MM.1S (cell line): Measurements from ENCODE around the gene OLFM1.

Experiments
- DNase-seq: peaks from one replicate; pipeline ENCODE4 v3.0.0-alpha.2; 2015
- H2AFZ ChIP-seq: fragments of 300-600 bp; sonication (generic); 2 replicates; pipeline ENCODE4 v1.6.0; 2016; ENCODE audit warnings: antibody characterized with exemption, low read length
- H3F3A ChIP-seq: fragments of 300-600 bp; sonication (generic); 2 replicates; pipeline ENCODE4 v1.6.1; 2016; ENCODE audit warnings: mild to moderate bottlenecking, antibody characterized with exemption, low read length, moderate library complexity, mixed read lengths; ENCODE audit not compliant: insufficient read depth
- H3K27ac ChIP-seq: fragments of 300-600 bp; sonication (generic); 2 replicates; pipeline ENCODE4 v1.5.1; 2016; ENCODE audit warnings: mild to moderate bottlenecking, low read length
- H3K27me3 ChIP-seq: fragments of 300-600 bp; sonication (generic); replicated peaks from 2 replicates; pipeline ENCODE4 v1.6.0; 2016; ENCODE audit warnings: low read length; ENCODE audit not compliant: insufficient read depth
- H3K36me3 ChIP-seq: fragments of 300-600 bp; sonication (generic); replicated peaks from 2 replicates; pipeline ENCODE4 v1.6.1; 2016; ENCODE audit warnings: mild to moderate bottlenecking, low read length, mixed read lengths; ENCODE audit not compliant: insufficient read depth
- H3K4me1 ChIP-seq: fragments of 300-600 bp; sonication (generic); 2 replicates; pipeline ENCODE4 v1.6.1; 2016; ENCODE audit warnings: low read length, mixed read lengths
- H3K4me2 ChIP-seq: fragments of 300-600 bp; sonication (generic); 2 replicates; pipeline ENCODE4 v1.6.0; 2016; ENCODE audit warnings: low read depth, low read length
- H3K4me3 ChIP-seq: fragments of 300-600 bp; sonication (generic); 2 replicates; pipeline ENCODE4 v1.5.1; 2016; ENCODE audit warnings: low read length, mixed read lengths
- H3K79me2 ChIP-seq: fragments of 300-600 bp; sonication (generic); 2 replicates; pipeline ENCODE4 v1.6.1; 2016; ENCODE audit warnings: mixed run types, low read length, mixed read lengths
- H3K9ac ChIP-seq: fragments of 300-600 bp; sonication (generic); 2 replicates; pipeline ENCODE4 v1.6.1; 2016; ENCODE audit warnings: low read length, mixed read lengths
- H3K9me2 ChIP-seq: fragments of 300-600 bp; sonication (generic); replicated peaks from 2 replicates; pipeline ENCODE4 v1.6.1; 2016; ENCODE audit warnings: mild to moderate bottlenecking, low read length, mixed read lengths; ENCODE audit not compliant: insufficient read depth
- H3K9me3 ChIP-seq: fragments of 300-600 bp; sonication (generic); replicated peaks from 2 replicates; pipeline ENCODE4 v1.6.1; 2016; ENCODE audit warnings: mild to moderate bottlenecking, low read length, mixed read lengths; ENCODE audit not compliant: insufficient read depth
- H4K20me1 ChIP-seq: fragments of 300-600 bp; sonication (generic); 2 replicates; pipeline ENCODE4 v1.6.1; 2016; ENCODE audit warnings: mild to moderate bottlenecking, low read length, moderate library complexity, mixed read lengths; ENCODE audit not compliant: insufficient read depth
- CTCF ChIP-seq: fragments of 300-600 bp; sonication (generic); IDR thresholded peaks from 2 replicates; pipeline ENCODE4 v1.5.1; 2016; ENCODE audit warnings: antibody characterized with exemption, low read length, mixed read lengths
- EZH2 ChIP-seq: fragments of 300-600 bp; sonication (generic); optimal IDR thresholded peaks from 2 replicates; pipeline ENCODE3; 2017; ENCODE audit warnings: low read depth, mild to moderate bottlenecking, antibody characterized with exemption, low read length, mixed read lengths
- EZH2phosphoT487 ChIP-seq: fragments of 300-600 bp; sonication (generic); IDR thresholded peaks from 2 replicates; pipeline ENCODE4 v1.6.1; 2018; ENCODE audit warnings: antibody characterized with exemption, low read length

The OLFM1 gene

GRCh38 chr9:135104761-135105160 is 17.3 kb downstream of the OLFM1 start:
- Histone ChIP-seq H3K27me3 (peaks cover 95% of the 10 kb centered on the region), H2AFZ (no peak overlapping the region), H3K4me1 (no peaks in the 10 kb centered on the region)

DNA sequence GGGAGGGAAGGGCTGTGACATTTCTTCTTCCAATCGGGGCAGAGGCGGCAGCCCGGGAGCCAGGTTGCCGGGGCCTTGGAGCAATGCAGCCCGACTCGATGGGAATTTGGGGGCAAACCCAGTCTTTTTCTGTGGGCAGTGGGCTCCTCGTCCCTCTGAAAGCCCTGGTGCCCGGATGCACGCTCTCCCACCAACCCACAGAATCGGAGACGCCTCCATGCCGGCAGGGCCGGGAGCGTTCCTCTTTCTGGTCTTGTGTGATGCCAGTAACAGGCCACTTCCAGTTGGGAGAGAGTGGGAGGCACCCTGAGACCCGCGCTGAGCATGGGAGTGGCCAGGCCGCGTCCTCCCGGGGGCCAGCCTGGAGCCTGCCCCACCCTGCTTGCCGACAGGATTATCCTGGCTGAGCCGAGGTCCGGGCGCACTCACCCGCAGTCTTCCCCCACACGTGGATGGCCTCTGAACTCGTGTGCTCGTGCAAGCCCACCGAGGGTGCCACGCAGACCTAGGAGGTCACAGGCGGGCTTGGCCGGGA is 17.8 kb downstream of the OLFM1 start:
- H3F3A ChIP-seq = no peaks in the 10 kb centered on the region
- no peak overlapping the region for H3K4me3 ChIP-seq
- no peaks in the 10 kb centered on the region for H3K36me3 ChIP-seq
- no peaks in the 10 kb centered on the region for H3K9me2 ChIP-seq
- no peaks in the 10 kb centered on the region for H3K9me3 ChIP-seq
- TF ChIP-seq EZH2phosphoT487 = no peak
- TF ChIP-seq CTCF = no peak
- no peak for TF ChIP-seq EZH2
- no peaks in the 10 kb centered on the region for H3K4me1 ChIP-seq
- H3K4me2 ChIP-seq = no peak overlapping the region
- H3K27me3 ChIP-seq = peaks cover 96% of the 10 kb centered on the region
- no peak overlapping the region for H2AFZ ChIP-seq
- H3K9ac ChIP-seq = no peak overlapping the region
- no peak overlapping the region for H3K27ac ChIP-seq
- no peaks in the 10 kb centered on the region for H4K20me1 ChIP-seq
- no peaks in the 10 kb centered on the region for H3K79me2 ChIP-seq
- no peak for DNase-seq

More at GRCh38 chr9:135104761-135105160, 17.3 kb downstream of the OLFM1 start:
- H4K20me1 ChIP-seq = no peaks in the 10 kb centered on the region
- TF ChIP-seq EZH2phosphoT487 = no peak
- no peak for TF ChIP-seq CTCF
- no peak for TF ChIP-seq EZH2
- no peaks in the 10 kb centered on the region for H3K9me2 ChIP-seq
- H3K9me3 ChIP-seq = no peaks in the 10 kb centered on the region
- no peak overlapping the region for H3K4me2 ChIP-seq
- H3K36me3 ChIP-seq = no peaks in the 10 kb centered on the region
- H3K4me3 ChIP-seq = no peak overlapping the region
- H3K27ac ChIP-seq = no peak overlapping the region
- H3K9ac ChIP-seq = no peak overlapping the region
- H3F3A ChIP-seq = no peaks in the 10 kb centered on the region
- DNase-seq = no peak
- H3K79me2 ChIP-seq = no peaks in the 10 kb centered on the region

GRCh38 chr9:135105938-135106491 is 18.5 kb downstream of the OLFM1 start:
- Histone ChIP-seq H3K36me3 (no peaks in the 10 kb centered on the region), H2AFZ (no peak overlapping the region), H3K4me1 (no peaks in the 10 kb centered on the region), H3K9ac (no peak overlapping the region), H3K27me3 (peaks cover 96% of the 10 kb centered on the region), H3K4me3 (no peak overlapping the region), H3K79me2 (no peaks in the 10 kb centered on the region), H3F3A (no peaks in the 10 kb centered on the region), H3K9me2 (no peaks in the 10 kb centered on the region), H3K4me2 (no peak overlapping the region), H3K27ac (no peak overlapping the region), H3K9me3 (no peaks in the 10 kb centered on the region), H4K20me1 (no peaks in the 10 kb centered on the region)
- TF ChIP-seq EZH2phosphoT487 (no peak), CTCF (no peak), EZH2 (no peak)
- no peak for DNase-seq
